ENCODE data around the gene SORCS2.

DNA sequence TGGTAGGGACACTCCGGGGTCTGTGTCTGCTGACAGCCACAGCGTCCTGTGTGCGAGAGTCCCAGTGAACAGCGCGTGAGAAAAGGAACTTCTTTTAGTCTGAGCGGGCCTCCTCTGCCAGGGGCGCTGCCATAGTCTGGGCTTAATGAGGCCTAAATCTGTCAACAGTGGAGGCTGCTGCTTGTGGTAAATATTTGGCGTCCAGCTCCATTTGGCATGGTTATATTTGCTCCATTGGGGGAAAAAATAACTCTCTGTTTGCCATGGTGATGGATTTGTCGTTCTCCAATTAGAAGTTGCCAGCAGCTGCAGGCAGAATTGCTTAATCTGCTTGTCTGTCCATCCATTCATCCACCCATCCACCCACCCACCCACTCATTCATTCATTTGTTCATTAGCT, 313.8 kb downstream of the SORCS2 start:
- TF ChIP-seq, protein P1, sequence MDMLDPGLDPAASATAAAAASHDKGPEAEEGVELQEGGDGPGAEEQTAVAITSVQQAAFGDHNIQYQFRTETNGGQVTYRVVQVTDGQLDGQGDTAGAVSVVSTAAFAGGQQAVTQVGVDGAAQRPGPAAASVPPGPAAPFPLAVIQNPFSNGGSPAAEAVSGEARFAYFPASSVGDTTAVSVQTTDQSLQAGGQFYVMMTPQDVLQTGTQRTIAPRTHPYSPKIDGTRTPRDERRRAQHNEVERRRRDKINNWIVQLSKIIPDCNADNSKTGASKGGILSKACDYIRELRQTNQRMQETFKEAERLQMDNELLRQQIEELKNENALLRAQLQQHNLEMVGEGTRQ (IDR thresholded peaks at IDR 0.05; ENCODE audit: borderline replicate concordance, low read depth, low read length), result no peak
- TF ChIP-seq, protein P2, sequence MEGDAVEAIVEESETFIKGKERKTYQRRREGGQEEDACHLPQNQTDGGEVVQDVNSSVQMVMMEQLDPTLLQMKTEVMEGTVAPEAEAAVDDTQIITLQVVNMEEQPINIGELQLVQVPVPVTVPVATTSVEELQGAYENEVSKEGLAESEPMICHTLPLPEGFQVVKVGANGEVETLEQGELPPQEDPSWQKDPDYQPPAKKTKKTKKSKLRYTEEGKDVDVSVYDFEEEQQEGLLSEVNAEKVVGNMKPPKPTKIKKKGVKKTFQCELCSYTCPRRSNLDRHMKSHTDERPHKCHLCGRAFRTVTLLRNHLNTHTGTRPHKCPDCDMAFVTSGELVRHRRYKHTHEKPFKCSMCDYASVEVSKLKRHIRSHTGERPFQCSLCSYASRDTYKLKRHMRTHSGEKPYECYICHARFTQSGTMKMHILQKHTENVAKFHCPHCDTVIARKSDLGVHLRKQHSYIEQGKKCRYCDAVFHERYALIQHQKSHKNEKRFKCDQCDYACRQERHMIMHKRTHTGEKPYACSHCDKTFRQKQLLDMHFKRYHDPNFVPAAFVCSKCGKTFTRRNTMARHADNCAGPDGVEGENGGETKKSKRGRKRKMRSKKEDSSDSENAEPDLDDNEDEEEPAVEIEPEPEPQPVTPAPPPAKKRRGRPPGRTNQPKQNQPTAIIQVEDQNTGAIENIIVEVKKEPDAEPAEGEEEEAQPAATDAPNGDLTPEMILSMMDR (IDR thresholded peaks at IDR 0.05), result no peak
- TF ChIP-seq, protein P3, sequence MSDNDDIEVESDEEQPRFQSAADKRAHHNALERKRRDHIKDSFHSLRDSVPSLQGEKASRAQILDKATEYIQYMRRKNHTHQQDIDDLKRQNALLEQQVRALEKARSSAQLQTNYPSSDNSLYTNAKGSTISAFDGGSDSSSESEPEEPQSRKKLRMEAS (IDR thresholded peaks at IDR 0.05; ENCODE audit: low read depth), result no peak
- TF ChIP-seq RAD21 (IDR thresholded peaks at IDR 0.05; ENCODE audit: low read length) (no peak), MXI1 (IDR thresholded peaks at IDR 0.05; ENCODE audit: low read depth, low read length) (no peak), YY1 (IDR thresholded peaks at IDR 0.05; ENCODE audit: low read depth) (no peak), RCOR1 (IDR thresholded peaks at IDR 0.05; ENCODE audit: low read length) (no peak), SMC3 (IDR thresholded peaks at IDR 0.05; ENCODE audit: low read depth, low read length) (no peak), ELF1 (IDR thresholded peaks at IDR 0.05) (no peak), EZH2phosphoT487 (IDR thresholded peaks at IDR 0.05; ENCODE audit: borderline replicate concordance, low read depth) (no peak), POLR2AphosphoS5 (IDR thresholded peaks at IDR 0.05; ENCODE audit: low read depth, low read length) (no peak), FOXJ3 (CRISPR knock-in tag; IDR thresholded peaks at IDR 0.05) (no peak)
- TF ChIP-seq, protein P4, sequence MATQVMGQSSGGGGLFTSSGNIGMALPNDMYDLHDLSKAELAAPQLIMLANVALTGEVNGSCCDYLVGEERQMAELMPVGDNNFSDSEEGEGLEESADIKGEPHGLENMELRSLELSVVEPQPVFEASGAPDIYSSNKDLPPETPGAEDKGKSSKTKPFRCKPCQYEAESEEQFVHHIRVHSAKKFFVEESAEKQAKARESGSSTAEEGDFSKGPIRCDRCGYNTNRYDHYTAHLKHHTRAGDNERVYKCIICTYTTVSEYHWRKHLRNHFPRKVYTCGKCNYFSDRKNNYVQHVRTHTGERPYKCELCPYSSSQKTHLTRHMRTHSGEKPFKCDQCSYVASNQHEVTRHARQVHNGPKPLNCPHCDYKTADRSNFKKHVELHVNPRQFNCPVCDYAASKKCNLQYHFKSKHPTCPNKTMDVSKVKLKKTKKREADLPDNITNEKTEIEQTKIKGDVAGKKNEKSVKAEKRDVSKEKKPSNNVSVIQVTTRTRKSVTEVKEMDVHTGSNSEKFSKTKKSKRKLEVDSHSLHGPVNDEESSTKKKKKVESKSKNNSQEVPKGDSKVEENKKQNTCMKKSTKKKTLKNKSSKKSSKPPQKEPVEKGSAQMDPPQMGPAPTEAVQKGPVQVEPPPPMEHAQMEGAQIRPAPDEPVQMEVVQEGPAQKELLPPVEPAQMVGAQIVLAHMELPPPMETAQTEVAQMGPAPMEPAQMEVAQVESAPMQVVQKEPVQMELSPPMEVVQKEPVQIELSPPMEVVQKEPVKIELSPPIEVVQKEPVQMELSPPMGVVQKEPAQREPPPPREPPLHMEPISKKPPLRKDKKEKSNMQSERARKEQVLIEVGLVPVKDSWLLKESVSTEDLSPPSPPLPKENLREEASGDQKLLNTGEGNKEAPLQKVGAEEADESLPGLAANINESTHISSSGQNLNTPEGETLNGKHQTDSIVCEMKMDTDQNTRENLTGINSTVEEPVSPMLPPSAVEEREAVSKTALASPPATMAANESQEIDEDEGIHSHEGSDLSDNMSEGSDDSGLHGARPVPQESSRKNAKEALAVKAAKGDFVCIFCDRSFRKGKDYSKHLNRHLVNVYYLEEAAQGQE (IDR thresholded peaks at IDR 0.05; ENCODE audit: low read depth, low read length), result no peak
- TF ChIP-seq, protein P5, sequence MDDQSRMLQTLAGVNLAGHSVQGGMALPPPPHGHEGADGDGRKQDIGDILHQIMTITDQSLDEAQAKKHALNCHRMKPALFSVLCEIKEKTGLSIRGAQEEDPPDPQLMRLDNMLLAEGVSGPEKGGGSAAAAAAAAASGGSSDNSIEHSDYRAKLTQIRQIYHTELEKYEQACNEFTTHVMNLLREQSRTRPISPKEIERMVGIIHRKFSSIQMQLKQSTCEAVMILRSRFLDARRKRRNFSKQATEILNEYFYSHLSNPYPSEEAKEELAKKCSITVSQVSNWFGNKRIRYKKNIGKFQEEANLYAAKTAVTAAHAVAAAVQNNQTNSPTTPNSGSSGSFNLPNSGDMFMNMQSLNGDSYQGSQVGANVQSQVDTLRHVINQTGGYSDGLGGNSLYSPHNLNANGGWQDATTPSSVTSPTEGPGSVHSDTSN (IDR thresholded peaks at IDR 0.05), result no peak

Data from SK-N-SH (cell line).